Fibroblast of skin of scalp (primary cell): ENCODE measurements around the gene EFCAB10. TPM values are rescaled to one million over a fixed set of nuclear protein-coding genes. Genes with fewer than 3 reads are reported as not detected.

Source experiments
- DNase-seq: peaks from one replicate; pipeline ENCODE4 v3.0.0-alpha.2; 2013
- polyA plus RNA-seq, 2 experiments: library from polyadenylated mRNA; unstranded; fragments of 120-200 nt; gene quantifications; one replicate each; pipeline ENCODE4 v1.2.1, GENCODE V29; 2013; ENCODE audit not compliant: insufficient read length in 2 of 2

EFCAB10 gene, protein sequence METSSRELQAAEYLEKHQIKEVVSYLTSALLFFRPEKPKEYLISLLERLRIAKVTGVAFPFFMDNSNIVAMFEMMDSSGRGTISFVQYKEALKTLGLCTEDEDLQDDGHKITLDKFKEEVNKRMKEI
- 0.63 TPM for polyA plus RNA-seq (2013, experiment 1 of 2; ENCODE audit: insufficient read length)
- polyA plus RNA-seq (2013, experiment 2 of 2; ENCODE audit: insufficient read length), result 0.38 TPM

DNA sequence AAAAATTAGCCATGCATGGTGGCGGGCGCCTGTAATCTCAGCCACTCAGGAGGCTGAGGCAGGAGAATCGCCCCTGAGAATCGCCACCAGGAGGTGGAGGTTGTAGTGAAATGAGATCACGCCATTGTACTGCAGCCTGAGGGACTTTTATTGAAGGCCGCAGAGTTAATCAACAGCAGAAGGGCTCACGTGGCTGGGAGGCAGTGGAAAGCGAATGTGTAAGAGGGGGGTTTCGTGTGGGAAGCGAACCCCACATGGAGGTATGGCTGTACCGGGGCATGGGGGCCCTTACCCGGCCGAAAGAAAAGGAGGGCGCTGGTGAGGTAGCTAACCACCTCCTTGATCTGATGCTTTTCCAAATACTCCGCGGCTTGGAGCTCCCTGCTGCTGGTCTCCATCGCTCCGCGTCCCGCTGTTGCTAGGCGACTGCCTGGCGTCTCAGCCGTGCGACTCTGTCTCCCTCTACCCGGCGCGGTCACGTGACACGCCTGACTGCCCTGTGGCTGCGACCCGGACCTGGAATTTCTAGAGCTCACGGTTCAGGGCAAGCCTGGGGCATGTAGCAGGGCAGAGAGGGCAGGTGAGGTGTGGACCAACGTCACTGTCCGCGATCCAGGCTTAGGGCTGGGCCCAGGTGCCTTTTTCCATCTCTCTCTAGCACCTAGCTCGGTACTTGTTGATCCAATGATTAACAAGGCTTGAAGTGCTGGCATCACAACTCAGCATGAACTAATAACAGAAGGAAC is at the start of gene EFCAB10:
Gene EFCAB10, minus strand, starts transcription at position 428 of the 746 bp plus-strand sequence. Its CDS starts 30 bp downstream, at position 398.
- DNase-seq, result peak; percentile 47

DNA sequence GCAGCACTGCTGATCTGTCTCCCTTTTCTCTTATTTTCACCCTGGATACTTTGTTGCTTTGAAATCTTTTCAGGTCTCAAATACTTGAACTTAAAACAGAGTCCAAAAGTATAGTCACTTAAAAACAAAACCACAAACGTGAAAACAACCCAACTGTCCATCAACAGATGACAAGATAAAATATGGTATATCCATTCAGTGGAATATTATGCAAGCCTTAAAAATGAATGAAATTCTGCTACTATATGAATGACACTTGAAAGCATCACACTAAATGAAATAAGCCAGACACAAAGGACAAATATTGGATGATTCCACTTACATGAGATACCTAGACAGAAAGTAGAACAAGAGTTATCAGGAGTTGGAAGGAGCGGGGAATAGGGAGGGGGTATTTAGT is 44.7 kb upstream of the EFCAB10 start:
- DNase-seq, result no peak

DNA sequence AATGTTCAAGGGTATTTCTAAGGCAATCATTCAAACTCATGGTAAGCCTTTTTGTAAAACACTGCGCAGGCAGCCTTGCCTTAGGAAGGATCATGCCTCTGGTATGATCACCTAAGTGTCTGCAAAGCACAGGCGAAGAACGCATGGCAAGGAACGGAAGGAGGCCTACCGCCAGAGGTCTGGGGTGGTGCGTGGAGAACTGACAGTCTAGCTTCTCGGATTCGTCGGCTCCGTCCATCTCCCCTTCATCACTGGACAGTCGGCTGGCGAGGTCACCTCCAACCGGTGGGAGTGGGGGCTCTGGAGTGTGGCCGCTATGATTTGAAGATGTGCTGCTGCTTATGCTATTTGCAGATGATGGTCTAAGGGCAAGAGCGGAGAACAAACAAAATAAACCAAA is 42.6 kb upstream of the EFCAB10 start:
- no peak for DNase-seq

DNA sequence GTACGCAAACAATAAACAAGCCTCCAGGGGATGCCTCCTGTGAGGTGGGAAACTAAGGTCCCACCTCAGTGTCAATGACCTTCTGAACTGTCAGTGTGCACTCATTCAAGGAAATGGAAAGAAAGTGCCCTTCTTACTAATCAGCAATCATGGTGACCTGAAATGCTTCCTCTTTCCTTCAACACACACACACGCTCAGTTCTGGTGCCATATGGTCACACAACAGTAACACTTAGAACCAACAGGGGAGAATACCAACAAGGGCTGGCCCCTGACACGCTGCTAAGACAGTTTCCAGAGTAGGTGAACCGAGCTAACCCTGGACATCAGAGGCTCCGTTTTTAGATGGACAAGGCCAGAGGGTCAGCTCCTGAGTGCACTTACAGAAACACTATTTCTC is 42.1 kb upstream of the EFCAB10 start:
- no peak for DNase-seq

DNA sequence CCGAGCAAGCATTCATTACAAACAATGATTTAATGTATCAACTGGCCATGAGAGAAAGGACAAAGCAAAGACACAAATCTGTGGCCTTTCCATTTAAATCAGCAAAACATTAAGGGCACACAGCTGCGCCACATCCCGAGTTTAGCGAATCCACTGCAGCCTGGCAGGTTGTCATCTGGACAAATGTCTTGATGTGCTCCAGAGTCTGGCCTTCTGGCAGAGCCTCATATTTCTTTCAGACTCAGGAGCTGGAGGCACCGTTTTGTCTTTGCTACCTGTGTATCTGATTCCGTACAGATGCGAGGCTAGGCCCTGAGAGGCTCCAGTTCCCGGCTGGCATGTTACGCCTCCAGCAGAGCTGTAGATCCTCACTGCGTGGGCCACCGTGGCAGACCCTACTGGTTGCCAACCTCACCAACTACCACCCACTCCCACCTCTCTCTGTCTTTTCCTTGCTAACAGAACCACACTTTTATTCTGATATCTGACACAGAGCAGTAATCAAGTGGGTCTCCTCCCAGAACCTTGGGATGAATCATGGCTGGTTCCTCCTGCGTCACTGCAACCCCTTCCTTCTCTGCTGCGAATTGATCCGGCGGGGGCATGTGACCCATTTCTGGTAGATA is 40.9 kb upstream of the EFCAB10 start:
- no peak for DNase-seq

DNA sequence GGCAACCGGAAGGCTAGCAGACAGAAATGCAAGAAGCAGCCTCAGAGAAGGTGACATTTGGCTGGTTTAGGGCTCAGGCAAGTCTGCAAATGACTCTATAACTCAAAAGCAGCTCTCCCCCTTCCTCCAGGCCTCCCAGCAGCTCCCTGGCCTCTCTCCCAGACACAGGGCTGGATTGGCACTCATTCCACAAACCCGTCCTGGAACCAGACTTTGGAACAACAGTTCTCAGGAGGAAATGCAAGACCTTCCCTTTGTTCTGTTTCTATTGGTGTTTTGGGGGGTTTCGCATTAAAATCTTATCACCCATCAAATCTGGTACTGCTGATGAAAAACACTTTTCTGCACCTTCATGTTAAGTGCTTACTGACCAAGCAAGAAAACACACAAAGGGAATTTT is 40.3 kb upstream of the EFCAB10 start:
- DNase-seq, result peak; percentile 23

DNA sequence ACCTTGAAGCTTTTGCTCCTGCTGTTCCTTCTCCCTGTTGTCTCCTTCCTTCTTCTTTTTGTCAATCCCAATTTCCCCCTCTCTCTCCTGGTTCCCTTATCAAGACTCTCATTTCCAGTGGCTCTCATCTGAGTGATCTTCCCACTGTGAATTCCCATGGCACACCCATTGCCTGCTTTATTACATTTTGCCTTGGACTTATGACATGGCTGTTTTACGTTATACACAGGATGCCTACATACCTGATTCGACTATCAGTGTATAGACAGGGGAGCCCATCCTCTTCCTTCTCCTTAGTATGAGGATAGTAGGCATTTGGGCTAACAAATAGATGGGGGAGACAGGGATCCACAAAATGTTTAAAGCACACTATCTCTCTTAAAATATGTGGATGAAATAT is 39.9 kb upstream of the EFCAB10 start:
- DNase-seq, result no peak

DNA sequence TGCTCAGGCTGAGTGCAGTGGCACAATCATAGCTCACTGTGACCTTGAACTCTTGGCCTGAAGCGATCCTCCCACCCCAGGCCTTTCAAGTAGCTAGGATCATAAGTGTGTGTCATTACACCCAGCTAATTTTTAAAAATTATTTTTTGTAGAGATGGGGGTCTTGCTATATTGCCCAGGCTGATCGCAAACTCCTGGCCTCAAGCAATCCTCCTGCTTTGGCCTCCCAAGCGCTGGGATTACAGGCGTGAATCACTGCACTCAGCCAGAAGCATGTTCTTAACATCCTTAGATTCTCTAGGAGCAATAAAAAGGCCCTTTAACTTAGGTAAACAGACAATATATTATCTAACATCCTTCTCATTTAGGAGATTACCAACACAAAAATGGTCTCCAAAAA is 38.3 kb upstream of the EFCAB10 start:
- DNase-seq, result no peak

DNA sequence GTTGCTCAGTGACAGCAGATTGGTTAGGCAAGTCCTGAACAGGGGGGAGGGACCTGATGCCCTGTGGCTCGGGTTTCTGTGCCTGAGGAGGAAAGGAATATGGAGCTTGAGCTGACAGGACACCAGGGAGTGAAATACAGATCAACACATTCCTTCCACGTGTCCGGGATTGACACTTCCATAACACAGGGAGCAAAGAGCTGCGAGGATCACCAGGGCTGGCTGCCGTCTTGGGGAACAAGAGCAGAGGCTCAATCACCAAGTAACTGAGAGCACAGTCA is 36.7 kb upstream of the EFCAB10 start:
- no peak for DNase-seq

DNA sequence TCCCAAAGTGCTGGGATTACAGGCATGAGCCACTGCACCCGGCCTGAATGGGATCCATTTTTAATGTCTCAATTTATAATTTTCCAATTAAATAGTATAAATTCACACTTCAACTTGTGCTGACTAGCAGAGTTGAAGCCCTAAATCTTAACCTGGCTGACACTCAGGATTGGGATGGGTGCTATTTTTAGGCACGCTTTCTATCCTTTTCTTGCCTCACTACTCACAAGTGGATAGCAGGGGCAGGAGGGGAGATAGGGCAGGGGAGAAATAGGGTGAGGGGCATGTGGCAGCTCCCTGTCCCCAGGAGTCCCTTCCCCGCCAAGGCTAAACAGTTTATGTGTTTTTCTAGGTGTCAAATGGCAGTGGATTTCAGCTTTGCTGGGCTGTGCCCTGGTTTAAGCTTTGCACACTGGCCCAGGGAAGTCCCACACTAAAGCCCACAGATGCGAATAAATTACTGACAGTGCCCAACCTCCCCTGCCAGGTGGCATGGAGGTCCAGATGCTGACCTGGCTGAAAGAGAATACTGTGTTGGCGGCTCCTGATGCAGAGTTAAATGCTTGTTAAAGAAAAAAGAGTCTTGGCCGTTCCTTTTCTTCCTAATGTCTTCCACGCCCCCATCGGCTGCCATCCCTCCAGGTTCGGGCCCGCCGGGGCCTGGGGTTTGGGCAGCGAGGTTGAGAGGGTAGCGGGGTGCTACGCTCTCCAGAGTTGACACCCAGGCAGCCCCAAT is 36.2 kb upstream of the EFCAB10 start:
- no peak for DNase-seq

DNA sequence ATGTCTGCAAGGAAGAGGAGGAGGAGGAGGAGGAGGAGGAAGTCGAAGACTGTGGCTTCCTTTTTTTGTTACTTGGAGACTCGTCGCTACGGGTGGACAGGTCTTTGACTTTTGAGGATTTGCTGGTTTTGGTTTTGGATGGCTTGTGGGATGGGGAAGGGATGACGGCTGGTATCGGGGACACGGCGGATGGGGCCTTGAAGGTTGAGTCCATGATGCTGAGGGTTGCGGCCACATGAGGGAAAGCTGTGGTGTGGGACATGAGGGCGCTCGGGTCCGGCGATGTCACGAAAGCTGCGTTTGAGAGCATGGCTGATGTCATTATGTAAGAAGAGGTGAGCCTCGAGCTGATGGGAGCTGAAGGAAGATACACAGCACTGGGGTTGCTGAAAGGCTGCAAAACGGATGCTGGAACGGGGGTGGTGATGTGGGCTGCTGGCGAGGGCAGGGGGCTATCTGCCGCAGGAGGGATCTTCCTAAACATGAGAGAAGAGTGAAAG is 33.1 kb upstream of the EFCAB10 start:
- DNase-seq, result no peak

DNA sequence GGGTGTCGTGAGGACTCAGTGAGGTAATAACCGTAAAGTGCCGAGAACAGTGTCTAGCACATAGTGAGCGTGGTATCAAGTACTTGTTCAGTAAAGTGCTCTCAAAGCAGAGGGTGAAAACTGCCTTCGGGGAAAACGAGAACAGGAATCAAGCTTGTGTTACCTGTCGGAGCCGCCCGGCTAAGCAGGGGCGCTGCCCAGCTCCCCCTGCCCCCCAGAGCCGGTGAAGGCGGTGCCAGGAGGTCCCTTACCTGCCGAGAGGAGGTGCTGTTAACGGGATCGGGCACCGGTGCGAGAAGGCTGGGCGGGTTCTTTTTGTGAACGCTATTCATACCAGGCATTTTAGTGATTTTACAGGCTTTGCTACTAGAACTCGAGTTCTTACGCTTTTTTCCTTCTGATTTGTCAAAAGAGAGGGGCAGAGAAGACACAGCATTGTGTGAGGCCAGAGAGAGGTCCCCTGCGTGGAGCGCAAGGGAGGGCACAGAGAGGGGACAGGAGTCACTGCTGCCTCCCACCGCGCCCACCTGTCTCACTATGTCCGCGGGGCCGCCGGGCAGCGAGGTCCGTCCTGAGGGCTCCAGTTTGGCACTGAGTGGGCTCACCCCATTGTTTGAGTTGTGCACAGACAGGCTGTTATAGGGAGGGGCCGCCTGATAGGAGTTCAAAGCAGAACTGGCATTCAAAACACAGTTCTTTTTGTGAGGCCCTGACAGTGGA is 32.5 kb upstream of the EFCAB10 start:
- no peak for DNase-seq

DNA sequence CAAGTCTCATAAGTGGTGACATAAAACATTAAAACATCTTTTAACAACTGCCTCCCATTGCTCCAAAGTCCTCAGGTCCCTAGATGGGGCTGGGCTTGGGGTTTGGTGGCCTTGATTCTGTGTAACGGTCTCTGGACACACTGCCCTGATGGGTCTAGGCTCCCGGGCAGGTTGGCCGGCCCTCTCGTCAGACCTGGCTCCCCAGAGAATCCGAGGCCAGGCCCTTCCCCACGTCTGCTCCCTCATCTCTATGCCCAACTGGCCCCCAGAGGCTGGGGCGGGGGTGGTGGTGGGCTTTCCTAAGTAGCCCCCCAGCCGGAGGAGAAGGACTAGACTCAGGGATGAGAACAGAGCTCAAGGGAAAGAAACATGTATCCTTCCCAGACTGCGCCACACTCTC is 31.5 kb upstream of the EFCAB10 start:
- no peak for DNase-seq

DNA sequence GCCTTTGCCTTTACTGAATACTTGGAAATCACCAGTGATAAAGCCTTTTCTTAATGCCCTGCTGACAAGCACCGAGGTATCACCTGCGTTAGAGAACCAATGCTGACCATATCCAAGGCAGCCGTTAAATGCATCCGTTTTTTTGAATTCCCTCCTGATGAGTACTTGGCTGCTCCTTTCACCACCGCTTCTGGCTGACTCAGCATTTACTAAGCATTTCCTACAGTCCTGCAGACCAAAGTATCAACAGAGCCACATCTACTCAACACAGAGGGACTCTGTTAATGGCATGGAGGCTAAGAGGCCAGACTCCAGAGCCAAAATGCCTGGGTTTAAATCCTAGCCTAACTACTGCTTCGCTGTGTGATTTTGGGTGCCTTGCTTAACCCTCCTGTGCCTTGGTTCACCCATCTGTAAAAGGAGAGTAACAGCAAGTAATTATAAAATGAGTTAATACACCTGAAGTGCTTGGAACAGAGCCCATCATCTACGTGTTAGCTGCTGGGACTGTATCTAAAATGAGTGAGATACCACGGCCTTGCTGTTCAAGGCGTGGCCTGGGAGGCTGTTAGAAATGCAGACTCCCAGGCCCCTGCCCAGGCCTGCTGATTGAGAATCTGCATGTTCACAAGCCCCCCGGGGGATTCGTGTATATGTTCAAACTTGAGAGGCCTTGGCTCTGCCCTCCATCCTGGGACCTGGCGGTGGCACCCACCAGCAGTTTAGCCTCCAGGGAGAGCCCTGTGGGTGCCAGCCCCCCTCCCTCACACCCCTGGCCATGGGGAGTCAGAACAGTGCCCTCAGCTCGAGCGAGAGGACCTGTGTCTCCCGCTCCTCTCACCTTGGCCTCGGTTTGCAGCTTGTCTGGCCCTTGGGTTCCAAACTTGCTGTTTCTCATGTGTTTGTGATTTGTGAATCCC is 30.8 kb upstream of the EFCAB10 start:
- DNase-seq, result peak; percentile 10

DNA sequence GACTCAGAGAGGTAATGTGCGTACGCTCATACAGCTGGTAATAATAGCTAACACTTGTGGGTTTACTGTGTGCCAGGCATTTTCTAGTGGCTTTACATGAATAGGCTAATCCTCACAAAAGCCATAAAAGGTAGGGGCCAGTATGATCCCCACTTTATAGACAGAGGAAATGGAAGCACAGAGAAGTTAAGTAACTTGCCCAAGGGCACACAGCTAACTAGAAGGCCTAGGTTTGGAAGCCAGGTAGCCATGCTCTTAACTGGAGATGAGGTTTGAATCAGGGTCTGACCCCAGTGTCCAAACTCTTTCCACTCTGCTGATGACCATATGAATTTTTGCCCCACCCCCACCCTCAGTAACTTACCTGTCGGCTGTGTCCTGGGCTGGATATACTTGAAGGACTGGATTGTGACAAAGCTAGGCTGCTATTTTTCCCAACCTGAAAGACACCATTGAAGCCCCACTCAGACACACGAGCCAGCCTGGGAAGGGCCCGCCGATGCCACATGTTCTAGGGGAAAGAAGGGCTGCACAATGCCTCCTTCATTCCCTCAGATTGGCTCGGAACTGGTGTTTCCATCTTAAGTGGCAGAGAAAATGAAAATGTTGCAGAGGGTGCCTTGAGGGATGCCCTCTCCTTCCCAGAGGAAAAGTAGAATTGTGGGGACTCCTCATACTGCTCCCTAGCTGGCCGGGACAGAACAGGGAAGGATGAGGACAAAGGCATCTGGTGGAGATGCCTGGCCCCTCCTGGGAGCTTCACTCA is 29.1 kb upstream of the EFCAB10 start:
- no peak for DNase-seq

DNA sequence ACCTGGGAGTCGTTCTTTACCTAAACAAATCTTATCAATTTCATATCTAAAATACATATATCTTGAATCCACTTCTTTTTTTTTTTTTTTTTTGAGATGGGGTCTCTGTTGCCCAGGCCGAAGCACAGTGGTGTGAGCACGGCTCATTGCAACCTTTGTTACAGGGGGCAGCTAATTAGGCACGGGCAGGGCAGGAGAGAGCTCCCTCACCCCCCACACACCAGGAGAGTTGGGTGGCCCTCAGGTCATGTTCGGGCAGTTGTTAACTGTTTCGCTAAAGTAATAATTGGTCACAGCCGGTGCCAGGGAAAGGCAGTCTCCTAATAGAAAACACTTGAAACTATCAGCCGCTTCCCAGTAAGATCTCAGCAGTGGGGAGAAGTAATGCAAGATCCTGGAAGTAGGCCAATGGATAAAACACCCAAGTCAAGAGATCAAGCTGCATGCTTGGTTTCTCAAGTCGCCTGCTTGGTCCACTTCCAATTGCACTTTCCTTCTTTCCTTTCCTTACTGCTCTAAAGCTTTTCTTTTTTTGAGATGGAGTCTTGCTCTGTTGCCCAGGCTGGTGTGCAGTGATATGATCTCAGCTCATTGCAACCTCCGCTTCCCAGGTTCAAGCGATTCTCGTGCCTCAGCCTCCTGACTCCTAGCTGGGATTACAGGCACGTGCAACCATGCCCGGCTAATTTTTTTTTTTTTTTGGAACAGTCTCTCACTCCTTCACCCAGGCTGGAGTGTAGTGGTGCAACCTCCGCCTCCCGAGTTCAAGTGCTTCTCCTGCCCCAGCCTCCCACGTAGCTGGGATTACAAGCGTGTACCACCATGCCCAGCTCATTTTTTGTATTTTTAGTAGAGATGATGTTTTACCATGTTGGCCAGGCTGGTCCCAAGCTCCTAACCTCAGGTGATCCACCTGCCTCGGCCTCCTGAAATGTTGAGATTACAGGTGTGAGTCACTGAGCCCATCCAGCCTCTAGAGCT is 21.3 kb upstream of the EFCAB10 start:
- DNase-seq, result peak; percentile 47

DNA sequence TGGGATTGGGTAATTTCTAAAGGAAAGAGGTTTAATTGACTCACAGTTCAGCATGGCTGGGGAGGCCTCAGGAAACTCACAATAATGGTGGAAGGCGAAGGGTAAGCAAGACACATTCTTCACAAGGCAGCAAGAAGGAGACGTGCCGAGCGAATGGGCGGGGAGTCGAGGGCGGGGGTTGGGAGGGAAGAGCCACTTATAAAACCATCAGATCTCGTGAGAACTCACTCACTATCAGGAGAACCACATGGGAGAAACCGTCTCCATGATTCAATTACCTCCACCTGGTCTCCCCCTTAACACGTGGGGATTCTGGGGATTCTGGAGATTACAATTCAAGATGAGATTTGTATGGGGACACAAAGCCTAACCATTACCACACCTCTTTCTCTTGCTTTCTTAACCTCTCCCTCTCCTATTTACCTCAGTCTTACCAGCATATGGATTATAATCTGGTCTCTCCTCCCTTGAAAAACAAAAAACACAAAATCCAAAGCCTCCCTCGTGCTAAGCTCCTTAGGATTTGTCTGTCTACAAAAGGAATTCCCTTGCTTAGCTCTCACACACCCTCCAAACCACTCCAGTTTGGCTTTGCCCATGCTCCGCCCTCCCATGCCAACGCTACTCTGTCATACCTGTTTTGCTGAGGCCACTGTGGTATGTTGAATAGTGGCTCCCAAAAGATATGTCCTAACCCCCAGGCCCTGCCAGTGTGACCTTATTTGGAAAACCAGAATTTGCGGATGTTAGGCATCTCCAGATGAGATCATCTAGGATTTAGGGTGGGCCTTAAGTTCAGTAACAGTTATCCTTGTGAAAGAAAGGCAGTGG is 19.6 kb upstream of the EFCAB10 start:
- peak; percentile 61 for DNase-seq

DNA sequence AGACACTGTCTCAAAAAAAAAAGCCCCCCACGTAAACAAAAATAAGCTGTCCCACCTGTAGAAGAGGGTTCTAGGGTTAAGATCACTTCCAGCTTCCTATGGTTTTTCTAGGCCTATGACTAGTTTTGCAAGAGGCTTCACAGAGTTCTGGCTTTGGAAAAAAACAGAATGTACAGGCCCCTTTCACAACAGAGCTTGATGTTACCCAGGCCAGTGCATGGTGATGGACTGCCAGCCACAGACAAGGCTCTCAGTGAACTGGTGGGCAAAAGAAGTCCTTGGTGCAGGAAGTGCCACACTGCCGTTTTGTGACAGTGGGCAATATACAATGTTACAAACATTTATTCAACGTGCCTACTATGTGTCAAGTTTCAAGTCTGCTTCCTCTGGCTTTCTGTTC is 18.3 kb upstream of the EFCAB10 start:
- DNase-seq, result no peak
